ENCODE data around the gene PCDHA9.
"Not testable (repeated sequence)": the region's sequence is repeated elsewhere in the genome, so short reads cannot be mapped to it uniquely, and the experiment has no call there.

The PCDHA9 gene

GRCh38 chr5:140870221-140871201 lies 22.3 kb downstream of the PCDHA9 start:
- peak in 3 of 10 donors; percentile 64 to 78 (median 70) for DNase-seq
- intact Hi-C loops (cut with DNase I) = no loop called here

GRCh38 chr5:140875085-140876065 lies 27.2 kb downstream of the PCDHA9 start, which contains the start of gene PCDHA12:
PCDHA12 (plus strand) TSS chr5:140875308; CDS start chr5:140875473, 165 bp downstream.
- DNase-seq = no peak
- intact Hi-C loops (cut with DNase I) = no loop called here

GRCh38 chr5:140876541-140877261 lies 28.5 kb downstream of the PCDHA9 start:
- intact Hi-C loops (cut with DNase I) = not testable (repeated sequence)

GRCh38 chr5:140877262-140877581 lies 29.0 kb downstream of the PCDHA9 start:
- intact Hi-C loops (cut with DNase I) = no loop called here

More at GRCh38 chr5:140876541-140877261, 28.5 kb downstream of the PCDHA9 start:
- peak in 5 of 10 donors; percentile 3 to 79 (median 57) for DNase-seq

GRCh38 chr5:140881889-140882590 lies 33.9 kb downstream of the PCDHA9 start, which contains the start of gene PCDHA13:
PCDHA13 (plus strand) TSS chr5:140882124; CDS start chr5:140882269, 145 bp downstream.
- intact Hi-C loops (cut with DNase I) = loop anchor here (1.0 to 2.0 kb wide), 2 partner anchors 45 to 159 kb away; partner anchors contain the start of gene PCDHAC1
- peak in 4 of 10 donors; percentile 6 to 62 (median 24) for DNase-seq

More at GRCh38 chr5:140877262-140877581, 29.0 kb downstream of the PCDHA9 start:
- peak in 3 of 10 donors; percentile 22 to 74 (median 71) for DNase-seq

- DNase-seq = peak in 3 of 10 donors; percentile 6 to 55 (median 53)
- intact Hi-C loops (cut with DNase I) = loop anchor here (1.0 to 2.0 kb wide), 2 partner anchors 44 to 159 kb away; partner anchors contain the start of gene PCDHAC1
Observed at GRCh38 chr5:140882591-140882899, 34.4 kb downstream of the PCDHA9 start.

GRCh38 chr5:140883373-140883772 lies 35.2 kb downstream of the PCDHA9 start:
- peak in 1 of 10 donors; percentile 80 for DNase-seq
- intact Hi-C loops (cut with DNase I) = loop anchor here (2.0 kb wide), 1 partner anchor 43 kb away; the partner anchor contains the start of gene PCDHAC1

- intact Hi-C loops (cut with DNase I) = loop anchor here (2.0 kb wide), 1 partner anchor 43 kb away; the partner anchor contains the start of gene PCDHAC1
- DNase-seq = peak in 2 of 10 donors; percentile 64 to 82
Observed at GRCh38 chr5:140883927-140884697, 35.9 kb downstream of the PCDHA9 start.
